ENCODE data around the gene SGF29. TPM values are rescaled to one million over a fixed set of nuclear protein-coding genes. Genes with fewer than 3 reads are reported as not detected.
"Not testable (repeated sequence)": the region's sequence is repeated elsewhere in the genome, so short reads cannot be mapped to it uniquely, and the experiment has no call there.

Gene SGF29
- total RNA-seq, 6 experiments from 2014 or later: 7.6 to 11.6 (median 10.5) TPM

GRCh38 chr16:28608867-28609596 lies 55.3 kb downstream of the SGF29 start:
- not testable (repeated sequence) for H3K4me1 Mint-ChIP-seq (ENCODE audit: low read depth); H3K36me3 Mint-ChIP-seq (ENCODE audit: low read depth); H3K27ac Mint-ChIP-seq; H3K4me3 Mint-ChIP-seq; DNase-seq; H3K9me3 Mint-ChIP-seq
- H3K27me3 Mint-ChIP-seq (ENCODE audit: insufficient read depth): peaks cover 41% of the 10 kb centered on the region

- Mint-ChIP-seq H3K4me3 (no peak within 1 kb of the TSS), H3K27me3 (ENCODE audit: insufficient read depth) (peaks cover 37% of the 10 kb centered on the region), H3K36me3 (ENCODE audit: low read depth) (no peaks in the 10 kb centered on the region), H3K4me1 (ENCODE audit: low read depth) (no peaks in the 10 kb centered on the region), H3K9me3 (no peaks in the 10 kb centered on the region), H3K27ac (no peak within 1 kb of the TSS)
- TF ChIP-seq CTCF (IDR thresholded peaks at IDR 0.05): no peak
- no peak for DNase-seq
Observed at GRCh38 chr16:28609631-28610594, 56.2 kb downstream of the SGF29 start, which contains the start of gene SULT1A1. TSS of gene SULT1A1 (minus strand) at chr16:28610044. CDS start at chr16:28608855, 1,189 bp downstream.

- no peak for TF ChIP-seq CTCF (IDR thresholded peaks at IDR 0.05)
- Mint-ChIP-seq H3K4me3 (no peak overlapping the region), H3K4me1 (ENCODE audit: low read depth) (no peaks in the 10 kb centered on the region), H3K27ac (no peak overlapping the region), H3K36me3 (ENCODE audit: low read depth) (no peaks in the 10 kb centered on the region), H3K9me3 (no peaks in the 10 kb centered on the region), H3K27me3 (ENCODE audit: insufficient read depth) (peaks cover 37% of the 10 kb centered on the region)
- no peak for DNase-seq
Observed at GRCh38 chr16:28610595-28611191, 57.0 kb downstream of the SGF29 start.

GRCh38 chr16:28612359-28613280 lies 58.9 kb downstream of the SGF29 start:
- not testable (repeated sequence) for H3K4me1 Mint-ChIP-seq (ENCODE audit: low read depth); H3K9me3 Mint-ChIP-seq; H3K27ac Mint-ChIP-seq; H3K36me3 Mint-ChIP-seq (ENCODE audit: low read depth); H3K4me3 Mint-ChIP-seq; DNase-seq
- H3K27me3 Mint-ChIP-seq (ENCODE audit: insufficient read depth): peaks cover 31% of the 10 kb centered on the region

- not testable (repeated sequence) for DNase-seq; H3K27ac Mint-ChIP-seq; H3K4me1 Mint-ChIP-seq (ENCODE audit: low read depth); H3K9me3 Mint-ChIP-seq; H3K36me3 Mint-ChIP-seq (ENCODE audit: low read depth); H3K4me3 Mint-ChIP-seq
- peaks cover 31% of the 10 kb centered on the region for H3K27me3 Mint-ChIP-seq (ENCODE audit: insufficient read depth)
Observed at GRCh38 chr16:28613912-28614311, 60.2 kb downstream of the SGF29 start.

- H3K4me1 Mint-ChIP-seq (ENCODE audit: low read depth); H3K4me3 Mint-ChIP-seq; DNase-seq; H3K27ac Mint-ChIP-seq; H3K36me3 Mint-ChIP-seq (ENCODE audit: low read depth); H3K9me3 Mint-ChIP-seq: not testable (repeated sequence)
- H3K27me3 Mint-ChIP-seq (ENCODE audit: insufficient read depth): peaks cover 28% of the 10 kb centered on the region
Observed at GRCh38 chr16:28614561-28614960, 60.8 kb downstream of the SGF29 start.
